H1 (cell line): Measurements from ENCODE around the gene MIPOL1. TPM values are rescaled to one million over a fixed set of nuclear protein-coding genes. Genes with fewer than 3 reads are reported as not detected.
A peak's percentile ranks its signal among the peaks of the same experiment; 100 is the strongest.

ENCODE experiments used
- BCL11A ChIP-seq, 2 experiments: IDR thresholded peaks; one replicate each; pipeline ENCODE4 v1.6.1; 2011; ENCODE audit warnings: low read depth in 2 of 2, low read length in 2 of 2, mild to moderate bottlenecking in 2 of 2
- BRCA1 ChIP-seq: IDR thresholded peaks from 2 replicates; pipeline ENCODE4 v1.6.1; 2012; ENCODE audit warnings: low read depth, low read length, improper control_type of control experiment
- EGR1 ChIP-seq: IDR thresholded peaks from 2 replicates; pipeline ENCODE4 v1.6.1; 2011; ENCODE audit warnings: low read depth, low read length, borderline replicate concordance
- EZH2 ChIP-seq: fragments of 200-600 bp; sonication (generic); IDR thresholded peaks from 2 replicates; pipeline ENCODE4 v1.7.1; 2012; ENCODE audit warnings: low read depth, mild to moderate bottlenecking, moderate library complexity, low read length, inconsistent platforms; ENCODE audit not compliant: severe bottlenecking
- FOSL1 ChIP-seq: IDR thresholded peaks from 2 replicates; pipeline ENCODE4 v1.6.1; 2011; ENCODE audit warnings: mild to moderate bottlenecking, low read depth, low read length, moderate library complexity; ENCODE audit not compliant: insufficient read depth
- HDAC6 ChIP-seq: IDR thresholded peaks from one replicate; pipeline ENCODE4 v1.7.1; 2012; ENCODE audit warnings: low read depth, mild to moderate bottlenecking, inconsistent platforms, low read length, moderate library complexity
- JUND ChIP-seq: IDR thresholded peaks from 2 replicates; pipeline ENCODE4 v1.6.1; 2011; ENCODE audit warnings: mild to moderate bottlenecking, improper control_type of control experiment, low read length
- KDM4A ChIP-seq: IDR thresholded peaks from one replicate; pipeline ENCODE4 v1.7.1; 2012; ENCODE audit warnings: low read depth, mild to moderate bottlenecking, moderate library complexity, low read length, inconsistent platforms; ENCODE audit not compliant: severe bottlenecking
- PHF8 ChIP-seq: fragments of 200-600 bp; sonication (generic); conservative IDR thresholded peaks from 2 replicates; pipeline ENCODE4 v1.7.1; 2012; ENCODE audit warnings: low read depth, mild to moderate bottlenecking, inconsistent platforms, low read length, moderate library complexity
- POLR2A ChIP-seq, 2 experiments: IDR thresholded peaks; 1 replicate in 1 of 2; 2 replicates in 1 of 2; pipeline ENCODE4 v1.6.1; 2011; ENCODE audit warnings: low read depth in 2 of 2, low read length in 2 of 2, mild to moderate bottlenecking in 2 of 2; ENCODE audit errors: control extremely low read depth in 1 of 2
- RBBP5 ChIP-seq: IDR thresholded peaks from 2 replicates; pipeline ENCODE4 v1.7.1; 2012; ENCODE audit warnings: low read depth, mild to moderate bottlenecking, inconsistent platforms, low read length, moderate library complexity, borderline replicate concordance
- RFX5 ChIP-seq: IDR thresholded peaks from 2 replicates; pipeline ENCODE4 v1.6.1; 2011; ENCODE audit warnings: low read depth, low read length, improper control_type of control experiment, borderline replicate concordance
- RNF2 ChIP-seq: fragments of 200-900, 300-1000 bp; sonication (generic); IDR thresholded peaks from 2 replicates; pipeline ENCODE4 v1.7.1; 2016; ENCODE audit warnings: borderline replicate concordance, low read depth, mild to moderate bottlenecking, antibody characterized with exemption, low read length; ENCODE audit not compliant: poor library complexity, severe bottlenecking; ENCODE audit errors: missing control alignments
- SIN3A ChIP-seq, 2 experiments: IDR thresholded peaks in 1 of 2; conservative IDR thresholded peaks in 1 of 2; 2 replicates each; pipeline ENCODE4 v1.6.1; 2011 to 2012; ENCODE audit warnings: low read length in 2 of 2, improper control_type of control experiment in 1 of 2, low read depth in 1 of 2, mild to moderate bottlenecking in 1 of 2
- SIRT6 ChIP-seq: IDR thresholded peaks from one replicate; pipeline ENCODE4 v1.7.1; 2012; ENCODE audit warnings: low read length, inconsistent platforms
- SP1 ChIP-seq: IDR thresholded peaks from 2 replicates; pipeline ENCODE4 v1.6.1; 2011; ENCODE audit warnings: low read depth, low read length
- SUZ12 ChIP-seq: fragments of 200-600 bp; sonication (generic); IDR thresholded peaks from 2 replicates; pipeline ENCODE4 v1.6.1; 2012; ENCODE audit warnings: mild to moderate bottlenecking, inconsistent platforms, low read length, moderate library complexity, mixed read lengths
- polyA plus RNA-seq, 7 experiments: library from polyadenylated mRNA; depleted of rRNA in 3 of 7; stranded (reverse) in 5 of 7; unstranded in 2 of 7; fragments of >200 nt in 5 of 7; fragments of 200-250 nt in 2 of 7; gene quantifications; 1 replicate in 5 of 7; 2 replicates in 1 of 7; 4 replicates in 1 of 7; pipeline versions ENCODE4 v1.2.1 to v1.2.3, GENCODE V29; 2011 to 2013; ENCODE audit warnings: missing spikeins in 2 of 7, mixed read lengths in 2 of 7
- total RNA-seq: library from RNA; stranded (reverse); fragmentation: NEBNext Ultra II Directional; extraction: Animal tissue kit (Norgen Biotek cat#: 25700); gene quantifications from 2 replicates; pipeline ENCODE4 v1.2.1, GENCODE V29; 2021

The MIPOL1 gene
- total and polyA plus RNA-seq, 2 of the 8 experiments (the other 6 are each of a cell fraction or from before 2014, with no cell fraction given), result 2.8 to 23.9 TPM

DNA sequence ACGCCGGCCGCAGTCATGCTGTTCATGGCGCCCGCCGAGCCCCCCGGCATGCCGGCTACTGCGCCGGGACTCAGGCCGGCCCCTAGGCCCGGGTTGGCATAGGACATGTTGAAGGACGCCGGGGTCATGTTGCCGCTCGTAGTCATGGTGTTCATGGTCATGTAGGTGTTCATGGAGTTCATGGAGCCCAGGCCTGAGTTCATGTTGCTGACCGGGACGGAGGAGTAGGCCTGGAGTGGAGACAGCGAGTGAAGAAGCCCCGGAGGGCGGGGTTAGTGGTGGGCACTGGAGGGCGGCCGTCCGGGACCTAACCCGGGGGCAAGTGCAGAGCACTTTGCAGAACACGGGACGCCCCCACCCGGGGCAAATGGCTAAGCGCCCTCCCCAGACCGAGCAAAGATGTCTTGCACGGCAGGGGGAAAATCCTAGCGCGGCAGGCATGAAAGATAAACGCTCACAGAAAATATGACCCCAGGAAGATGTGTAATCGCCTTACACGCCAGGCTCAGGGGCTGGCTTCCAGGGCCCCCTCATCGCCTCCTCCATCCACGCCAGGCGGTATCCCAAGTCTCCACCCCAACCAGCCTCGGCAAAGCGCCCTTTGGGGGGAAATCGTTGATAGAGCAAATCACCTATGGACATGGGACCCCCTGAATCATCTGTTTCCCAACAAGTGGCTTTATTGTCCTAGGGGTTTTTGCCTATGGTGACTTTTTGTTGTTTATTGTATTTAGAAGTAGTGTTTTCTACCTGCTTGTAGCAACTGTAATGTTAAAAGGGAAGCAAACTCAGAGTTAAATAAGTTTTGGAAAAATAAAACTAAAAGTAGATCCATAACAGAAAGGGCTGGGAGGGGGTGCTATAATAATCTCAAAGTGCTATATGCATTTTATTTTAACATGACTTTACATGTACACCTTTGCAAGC is 395.0 kb downstream of the MIPOL1 start (continued):
- peak; percentile 90; the same call in 1 of the 2 replicates for TF ChIP-seq SUZ12
- TF ChIP-seq EGR1, result no peak
- TF ChIP-seq JUND, result no peak
- no peak for TF ChIP-seq RBBP5
- TF ChIP-seq PHF8, result no peak
- no peak for TF ChIP-seq BCL11A (IDR thresholded peaks at IDR 0.05; ENCODE audit: low read depth in 2 of 2, low read length in 2 of 2)
- no peak for TF ChIP-seq RFX5
- TF ChIP-seq EZH2, result peak; percentile 90
- no peak for TF ChIP-seq FOSL1
- TF ChIP-seq POLR2A (IDR thresholded peaks at IDR 0.05; ENCODE audit: control extremely low read depth in 1 of 2, low read depth in 2 of 2, low read length in 2 of 2), result no peak
- TF ChIP-seq SIRT6, result no peak
- peak; percentile 65 for TF ChIP-seq KDM4A
- TF ChIP-seq SP1, result no peak
- peak; percentile 82 for TF ChIP-seq RNF2
- no peak for TF ChIP-seq HDAC6
- TF ChIP-seq SIN3A (conservative IDR thresholded peaks at IDR 0.05 in 1 of 2, IDR thresholded peaks at IDR 0.05 in 1 of 2; ENCODE audit: low read depth in 1 of 2, low read length in 2 of 2), result no peak
- TF ChIP-seq BRCA1, result no peak
